A549 (cell line): Measurements from ENCODE around the gene HSD17B10. TPM values are rescaled to one million over a fixed set of nuclear protein-coding genes. Genes with fewer than 3 reads are reported as not detected.

ENCODE experiments used
- ATAC-seq, 2 experiments: fragments of 200-7000 bp in 1 of 2; fragments of >200 bp in 1 of 2; cut with Nextera tagmentation in 1 of 2; cut with Tn5 transposase in 1 of 2; 3 replicates each; pipeline versions ENCODE4 v1.8.0 to v1.9.1; 2018 to 2020; ENCODE audit warnings: mild to moderate bottlenecking in 1 of 2, moderate library complexity in 1 of 2
- CTCF ChIA-PET: fragments of 300-600 bp; sonication (Branson Sonifier 250); formaldehyde crosslinking; extraction: SDS; loops from one replicate; lab custom pipeline; 2021; ENCODE audit warnings: antibody characterized with exemption, inconsistent platforms; lab: Yijun Ruan, JAX
- POLR2A ChIA-PET: fragments of 350-600 bp; formaldehyde crosslinking; extraction: SDS; loops from one replicate; lab custom pipeline; 2021; ENCODE audit warnings: antibody characterized with exemption, inconsistent platforms; lab: Yijun Ruan, JAX
- DNase-seq, 2 experiments: peaks; one replicate each; pipeline versions ENCODE4 v3.0.0 to v3.0.0-alpha.2; 2011 to 2016; ENCODE audit warnings: low read depth in 1 of 2, low spot score in 1 of 2
- FAIRE-seq: peaks from 2 replicates; lab custom pipeline; 2011; peaks lifted over from hg19 to GRCh38; lab: Jason Lieb, UNC
- H3K27ac ChIP-seq, 2 experiments: fragments of >200 bp; sonication (Bioruptor Twin); formaldehyde crosslinking; 3 replicates each; pipeline ENCODE4 v1.5.1; 2016 to 2017
- H3K4me1 ChIP-seq: fragments of >200 bp; sonication (Bioruptor Twin); formaldehyde crosslinking; 3 replicates; pipeline ENCODE4 v1.6.1; 2016
- H3K4me2 ChIP-seq: fragments of >200 bp; sonication (Bioruptor Twin); formaldehyde crosslinking; 3 replicates; pipeline ENCODE4 v1.6.1; 2016
- H3K4me3 ChIP-seq: fragments of >200 bp; sonication (Bioruptor Twin); formaldehyde crosslinking; 3 replicates; pipeline ENCODE4 v1.5.1; 2016
- H3K9me3 ChIP-seq: fragments of >200 bp; sonication (Bioruptor Twin); formaldehyde crosslinking; 3 replicates; pipeline ENCODE4 v1.6.1; 2016
- CBX2 ChIP-seq: fragments of 200-600 bp; sonication (generic); IDR thresholded peaks from 2 replicates; pipeline ENCODE4 v1.6.1; 2016; ENCODE audit warnings: low read depth, mild to moderate bottlenecking, borderline replicate concordance
- CBX8 ChIP-seq: fragments of 200-600 bp; sonication (generic); IDR thresholded peaks from 2 replicates; pipeline ENCODE4 v1.6.1; 2016
- CHD2 ChIP-seq: fragments of 150-350 bp; IDR thresholded peaks from 2 replicates; pipeline ENCODE4 v1.6.1; 2014; ENCODE audit warnings: low read length; ENCODE audit not compliant: partially characterized antibody
- EHF ChIP-seq: fragments of 250-450 bp; sonication (Bioruptor Pico); IDR thresholded peaks from 2 replicates; pipeline ENCODE4 v1.5.0; 2020; ENCODE audit warnings: mild to moderate bottlenecking
- JUN ChIP-seq, 2 experiments: fragments of >200 bp; sonication (Bioruptor Twin); formaldehyde crosslinking; IDR thresholded peaks; 2 replicates in 1 of 2; 3 replicates in 1 of 2; pipeline ENCODE4 v1.6.1; 2016 to 2017
- JUNB ChIP-seq: fragments of >200 bp; sonication (Bioruptor Twin); formaldehyde crosslinking; IDR thresholded peaks from 2 replicates; pipeline ENCODE4 v1.6.1; 2016
- KDM5A ChIP-seq: fragments of 200-600 bp; sonication (generic); IDR thresholded peaks from 2 replicates; pipeline ENCODE4 v1.6.1; 2016; ENCODE audit warnings: antibody characterized with exemption, mild to moderate bottlenecking
- MAZ ChIP-seq: fragments of 150-350 bp; IDR thresholded peaks from 2 replicates; pipeline ENCODE4 v1.6.1; 2014; ENCODE audit warnings: antibody characterized with exemption, low read depth, low read length, borderline replicate concordance
- PHF8 ChIP-seq: fragments of 200-600 bp; sonication (generic); IDR thresholded peaks from 2 replicates; pipeline ENCODE4 v1.6.1; 2016; ENCODE audit warnings: low read depth, mild to moderate bottlenecking, antibody characterized with exemption, moderate library complexity, borderline replicate concordance
- POLR2A ChIP-seq: IDR thresholded peaks from 2 replicates; pipeline ENCODE4 v1.6.1; 2012; ENCODE audit warnings: mild to moderate bottlenecking, low read length
- RARB ChIP-seq: fragments of 250-450 bp; sonication (Bioruptor Pico); IDR thresholded peaks from 2 replicates; pipeline ENCODE4 v1.8.0; 2021; ENCODE audit warnings: mild to moderate bottlenecking, moderate library complexity
- RCOR1 ChIP-seq: fragments of 150-350 bp; IDR thresholded peaks from 2 replicates; pipeline ENCODE4 v1.6.1; 2014; ENCODE audit warnings: antibody characterized with exemption, low read length, low read depth
- SREBF2 ChIP-seq: fragments of 450-650 bp; IDR thresholded peaks from 2 replicates; pipeline ENCODE4 v1.6.1; 2014; ENCODE audit warnings: mild to moderate bottlenecking, moderate library complexity
- ZC3H11A ChIP-seq: fragments of 450-650 bp; IDR thresholded peaks from 2 replicates; pipeline ENCODE4 v1.6.1; 2014; ENCODE audit warnings: antibody characterized with exemption, mild to moderate bottlenecking
- WGBS: methylation state at CpG from one replicate; pipeline ENCODE4 v1.1.6; 2017; ENCODE audit errors: missing lambda C conversion rate; 5-methylcytosine and 5-hydroxymethylcytosine counted together
- polyA plus RNA-seq, 4 experiments: library from polyadenylated mRNA; depleted of rRNA in 3 of 4; stranded (reverse); fragments of >200 nt; fragmentation: RNase III in 1 of 4; extraction: RNeasy Plus Mini Kit Qiagen cat#74134 plus additional on column Dnase treatment in 1 of 4; gene quantifications; 2 replicates in 3 of 4; 3 replicates in 1 of 4; pipeline ENCODE4 v1.2.3, GENCODE V29; 2011 to 2017
- TF ChIP-seq, protein P1 (sequence below): fragments of 450-650 bp; IDR thresholded peaks from 2 replicates; pipeline ENCODE4 v1.6.1; 2014; ENCODE audit warnings: antibody characterized with exemption
- TF ChIP-seq, protein P2 (sequence below): fragments of >200 bp; sonication (Bioruptor Twin); formaldehyde crosslinking; IDR thresholded peaks from 2 replicates; pipeline ENCODE4 v1.6.1; 2016
- TF ChIP-seq, protein P3 (sequence below): IDR thresholded peaks from 2 replicates; pipeline ENCODE4 v1.6.1; 2012
- TF ChIP-seq, protein P4 (sequence below): fragments of >200 bp; sonication (Bioruptor Twin); formaldehyde crosslinking; IDR thresholded peaks from 3 replicates; pipeline ENCODE4 v1.6.1; 2016
- TF ChIP-seq, protein P5 (sequence below): IDR thresholded peaks from 2 replicates; pipeline ENCODE4 v1.6.1; 2012
- TF ChIP-seq, protein P6 (sequence below): fragments of >200 bp; sonication (Bioruptor Twin); formaldehyde crosslinking; IDR thresholded peaks from 3 replicates; pipeline ENCODE4 v1.5.1; 2016

Gene HSD17B10
- polyA plus RNA-seq, 2 of the 4 experiments (the other 2 are of a cell fraction) = 139 to 147 TPM

DNA sequence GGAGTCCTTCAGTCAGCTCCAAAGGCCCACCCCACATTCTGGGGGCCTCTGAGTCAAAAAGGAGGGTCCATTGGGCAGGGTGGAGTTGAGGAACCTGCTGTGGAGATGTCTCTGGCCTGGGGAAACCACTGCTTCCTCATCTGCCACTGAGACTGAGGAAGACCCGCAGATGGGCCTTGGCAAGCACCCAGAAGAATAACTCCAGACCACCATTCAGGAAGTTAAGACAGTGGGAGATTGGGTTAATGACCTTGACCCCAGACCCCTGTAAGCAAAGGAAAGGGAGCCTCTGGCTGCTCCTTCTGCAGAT is 8.1 kb upstream of the HSD17B10 start:
- Histone ChIP-seq H3K4me3 (peak overlapping the region; percentile 46), H3K4me2 (peak overlapping the region; percentile 98), H3K27ac (peak overlapping the region; percentile 90 to 95), H3K9me3 (no peaks in the 10 kb centered on the region), H3K4me1 (peaks cover 11% of the 10 kb centered on the region)
- no CpG with 5 or more reads among the region's 1 CpG for WGBS
- TF ChIP-seq, protein P1, sequence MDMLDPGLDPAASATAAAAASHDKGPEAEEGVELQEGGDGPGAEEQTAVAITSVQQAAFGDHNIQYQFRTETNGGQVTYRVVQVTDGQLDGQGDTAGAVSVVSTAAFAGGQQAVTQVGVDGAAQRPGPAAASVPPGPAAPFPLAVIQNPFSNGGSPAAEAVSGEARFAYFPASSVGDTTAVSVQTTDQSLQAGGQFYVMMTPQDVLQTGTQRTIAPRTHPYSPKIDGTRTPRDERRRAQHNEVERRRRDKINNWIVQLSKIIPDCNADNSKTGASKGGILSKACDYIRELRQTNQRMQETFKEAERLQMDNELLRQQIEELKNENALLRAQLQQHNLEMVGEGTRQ = no peak
- ATAC-seq (no peak), FAIRE-seq (no peak), DNase-seq (no peak)
- ChIA-PET POLR2A (interaction anchor here (0.5 to 2.4 kb wide), 2 partner anchors 20 to 33 kb away, joined by 4 to 11 read pairs; partner anchors contain the start of genes RIBC1 and SMC1A), CTCF (interaction anchor here (0.7 to 2.3 kb wide), 3 partner anchors 8 to 129 kb away, joined by 3 to 5 read pairs (median 5); no protein-coding TSS in a partner anchor)

DNA sequence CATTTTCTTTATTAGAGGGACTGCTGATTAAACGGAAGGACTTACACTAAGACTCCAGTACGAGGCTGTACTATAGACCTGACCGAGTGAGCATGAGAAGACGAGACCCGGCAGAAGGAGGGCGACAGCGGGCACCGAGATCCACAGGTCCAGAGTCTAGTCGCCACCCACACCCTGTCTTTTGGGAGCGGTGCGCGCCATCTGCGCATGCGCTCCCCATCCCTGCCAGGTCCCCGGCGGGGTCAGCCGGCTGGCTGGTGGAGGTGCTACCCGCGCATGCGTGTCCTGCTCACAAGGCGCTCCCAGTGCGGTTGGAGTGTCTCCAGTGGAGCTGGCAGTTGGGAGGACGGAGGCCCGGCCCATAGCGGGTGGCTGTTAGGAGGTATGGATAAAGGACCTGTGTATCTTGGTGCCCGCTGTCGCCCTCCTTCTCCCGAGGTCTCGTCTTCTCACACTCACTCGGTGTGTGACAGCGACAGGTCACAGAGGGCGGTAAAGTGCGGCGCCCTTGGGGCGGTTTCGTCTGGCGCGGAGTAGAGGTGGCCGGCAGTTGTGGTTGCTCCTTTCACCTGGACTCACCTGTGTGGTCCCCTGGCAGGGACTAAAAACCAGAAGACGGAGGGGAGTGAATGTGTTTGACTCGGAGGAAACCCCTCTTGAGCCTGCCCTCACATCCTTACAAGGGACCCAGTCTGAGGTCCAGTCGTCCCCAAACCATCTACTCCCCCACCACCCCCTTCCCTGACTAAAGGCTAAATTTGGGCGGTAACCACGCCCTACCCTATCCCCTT is 7.6 kb upstream of the HSD17B10 start:
- Histone ChIP-seq H3K4me1 (peaks cover 11% of the 10 kb centered on the region), H3K9me3 (no peaks in the 10 kb centered on the region), H3K4me3 (peak overlapping the region; percentile 46), H3K4me2 (peak overlapping the region; percentile 98), H3K27ac (peak overlapping the region; percentile 90 to 95)
- peak; percentile 99 for FAIRE-seq
- ChIA-PET POLR2A (interaction anchor here (0.5 to 2.4 kb wide), 2 partner anchors 19 to 33 kb away, joined by 4 to 11 read pairs; partner anchors contain the start of genes RIBC1 and SMC1A), CTCF (interaction anchor here (1.3 to 2.3 kb wide), 3 partner anchors 9 to 129 kb away, joined by 3 to 5 read pairs (median 3); no protein-coding TSS in a partner anchor)
- no peak for TF ChIP-seq CBX8
- TF ChIP-seq, protein P2, sequence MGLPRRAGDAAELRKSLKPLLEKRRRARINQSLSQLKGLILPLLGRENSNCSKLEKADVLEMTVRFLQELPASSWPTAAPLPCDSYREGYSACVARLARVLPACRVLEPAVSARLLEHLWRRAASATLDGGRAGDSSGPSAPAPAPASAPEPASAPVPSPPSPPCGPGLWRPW = no peak
- TF ChIP-seq CHD2 = no peak
- no peak for TF ChIP-seq RARB
- peak; percentile 73 for TF ChIP-seq POLR2A
- TF ChIP-seq EHF (CRISPR knock-in tag) = no peak
- no peak for TF ChIP-seq SREBF2
- TF ChIP-seq ZC3H11A = no peak
- no peak for TF ChIP-seq PHF8
- TF ChIP-seq, protein P3, sequence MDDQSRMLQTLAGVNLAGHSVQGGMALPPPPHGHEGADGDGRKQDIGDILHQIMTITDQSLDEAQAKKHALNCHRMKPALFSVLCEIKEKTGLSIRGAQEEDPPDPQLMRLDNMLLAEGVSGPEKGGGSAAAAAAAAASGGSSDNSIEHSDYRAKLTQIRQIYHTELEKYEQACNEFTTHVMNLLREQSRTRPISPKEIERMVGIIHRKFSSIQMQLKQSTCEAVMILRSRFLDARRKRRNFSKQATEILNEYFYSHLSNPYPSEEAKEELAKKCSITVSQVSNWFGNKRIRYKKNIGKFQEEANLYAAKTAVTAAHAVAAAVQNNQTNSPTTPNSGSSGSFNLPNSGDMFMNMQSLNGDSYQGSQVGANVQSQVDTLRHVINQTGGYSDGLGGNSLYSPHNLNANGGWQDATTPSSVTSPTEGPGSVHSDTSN = no peak
- no peak for TF ChIP-seq RCOR1
- peak in 1 of 2 experiments; percentile 14; a peak in 1 of 5 replicates for TF ChIP-seq JUN (IDR thresholded peaks at IDR 0.05)
- TF ChIP-seq, protein P4, sequence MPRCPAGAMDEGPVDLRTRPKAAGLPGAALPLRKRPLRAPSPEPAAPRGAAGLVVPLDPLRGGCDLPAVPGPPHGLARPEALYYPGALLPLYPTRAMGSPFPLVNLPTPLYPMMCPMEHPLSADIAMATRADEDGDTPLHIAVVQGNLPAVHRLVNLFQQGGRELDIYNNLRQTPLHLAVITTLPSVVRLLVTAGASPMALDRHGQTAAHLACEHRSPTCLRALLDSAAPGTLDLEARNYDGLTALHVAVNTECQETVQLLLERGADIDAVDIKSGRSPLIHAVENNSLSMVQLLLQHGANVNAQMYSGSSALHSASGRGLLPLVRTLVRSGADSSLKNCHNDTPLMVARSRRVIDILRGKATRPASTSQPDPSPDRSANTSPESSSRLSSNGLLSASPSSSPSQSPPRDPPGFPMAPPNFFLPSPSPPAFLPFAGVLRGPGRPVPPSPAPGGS = no peak
- TF ChIP-seq CBX2 = no peak
- TF ChIP-seq JUNB = no peak
- TF ChIP-seq KDM5A = no peak
- TF ChIP-seq MAZ = no peak
- TF ChIP-seq, protein P5, sequence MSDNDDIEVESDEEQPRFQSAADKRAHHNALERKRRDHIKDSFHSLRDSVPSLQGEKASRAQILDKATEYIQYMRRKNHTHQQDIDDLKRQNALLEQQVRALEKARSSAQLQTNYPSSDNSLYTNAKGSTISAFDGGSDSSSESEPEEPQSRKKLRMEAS = peak; percentile 25; the same call in 1 of the 2 replicates
- TF ChIP-seq, protein P6, sequence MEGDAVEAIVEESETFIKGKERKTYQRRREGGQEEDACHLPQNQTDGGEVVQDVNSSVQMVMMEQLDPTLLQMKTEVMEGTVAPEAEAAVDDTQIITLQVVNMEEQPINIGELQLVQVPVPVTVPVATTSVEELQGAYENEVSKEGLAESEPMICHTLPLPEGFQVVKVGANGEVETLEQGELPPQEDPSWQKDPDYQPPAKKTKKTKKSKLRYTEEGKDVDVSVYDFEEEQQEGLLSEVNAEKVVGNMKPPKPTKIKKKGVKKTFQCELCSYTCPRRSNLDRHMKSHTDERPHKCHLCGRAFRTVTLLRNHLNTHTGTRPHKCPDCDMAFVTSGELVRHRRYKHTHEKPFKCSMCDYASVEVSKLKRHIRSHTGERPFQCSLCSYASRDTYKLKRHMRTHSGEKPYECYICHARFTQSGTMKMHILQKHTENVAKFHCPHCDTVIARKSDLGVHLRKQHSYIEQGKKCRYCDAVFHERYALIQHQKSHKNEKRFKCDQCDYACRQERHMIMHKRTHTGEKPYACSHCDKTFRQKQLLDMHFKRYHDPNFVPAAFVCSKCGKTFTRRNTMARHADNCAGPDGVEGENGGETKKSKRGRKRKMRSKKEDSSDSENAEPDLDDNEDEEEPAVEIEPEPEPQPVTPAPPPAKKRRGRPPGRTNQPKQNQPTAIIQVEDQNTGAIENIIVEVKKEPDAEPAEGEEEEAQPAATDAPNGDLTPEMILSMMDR = no peak
- 3% methylated on average over 15 of the region's 44 CpGs for WGBS
- ATAC-seq = peak; percentile 84 to 92
- peak; percentile 91 for DNase-seq
